SJSA1 (cell line): ENCODE results near the gene ZCCHC8. TPM values are rescaled to one million over a fixed set of nuclear protein-coding genes. Genes with fewer than 3 reads are reported as not detected.
"Not testable (repeated sequence)": the region's sequence is repeated elsewhere in the genome, so short reads cannot be mapped to it uniquely, and the experiment has no call there.

Experiments used
- DNase-seq, 2 experiments: peaks; one replicate each; pipeline ENCODE4 v3.0.0-alpha.2; 2015 to 2020; ENCODE audit warnings: low spot score in 2 of 2, low read depth in 1 of 2
- H3K27ac ChIP-seq: fragments of 250-450 bp; sonication (Bioruptor Pico); 2 replicates; pipeline ENCODE4 v1.5.1; 2020; ENCODE audit warnings: mild to moderate bottlenecking, moderate library complexity
- H3K27me3 ChIP-seq: fragments of 250-450 bp; sonication (Bioruptor Pico); replicated peaks from 2 replicates; pipeline ENCODE4 v1.5.1; 2020; ENCODE audit warnings: mild to moderate bottlenecking, moderate library complexity
- H3K36me3 ChIP-seq: fragments of 250-450 bp; sonication (Bioruptor Pico); 2 replicates; pipeline ENCODE4 v1.5.1; 2020; ENCODE audit warnings: mild to moderate bottlenecking
- H3K4me1 ChIP-seq: fragments of 250-450 bp; sonication (Bioruptor Pico); replicated peaks from 2 replicates; pipeline ENCODE4 v1.6.1; 2021; ENCODE audit warnings: mild to moderate bottlenecking
- H3K4me3 ChIP-seq: fragments of 250-450 bp; sonication (Bioruptor Pico); 2 replicates; pipeline ENCODE4 v1.5.1; 2020; ENCODE audit warnings: mild to moderate bottlenecking
- H3K9me3 ChIP-seq: fragments of 250-450 bp; sonication (Bioruptor Pico); replicated peaks from 2 replicates; pipeline ENCODE4 v1.5.1; 2020; ENCODE audit warnings: mild to moderate bottlenecking
- total RNA-seq: library from RNA; depleted of rRNA; stranded (reverse); fragments of >200 nt; shearing (Covaris generic); gene quantifications from 2 replicates; pipeline ENCODE4 v1.2.3, GENCODE V29; 2014

The ZCCHC8 gene
- total RNA-seq, 1 experiment from 2014 or later, result 22.3 TPM

- H3K27me3 ChIP-seq, result no peaks in the 10 kb centered on the region
- peaks cover 65% of the 10 kb centered on the region for H3K36me3 ChIP-seq
- H3K9me3 ChIP-seq, result no peaks in the 10 kb centered on the region
- no peak overlapping the region for H3K4me3 ChIP-seq
- H3K4me1 ChIP-seq, result peaks cover 5% of the 10 kb centered on the region
- DNase-seq, result no peak
- H3K27ac ChIP-seq, result no peak overlapping the region
These were observed 27.0 kb downstream of the ZCCHC8 start for GRCh38 chr12:122473543-122474323.

GRCh38 chr12:122471324-122472226, 29.2 kb downstream of the ZCCHC8 start:
- H3K4me1 ChIP-seq, result peaks cover 5% of the 10 kb centered on the region
- peaks cover 47% of the 10 kb centered on the region for H3K36me3 ChIP-seq
- no peaks in the 10 kb centered on the region for H3K9me3 ChIP-seq
- peak overlapping the region; percentile 14; the same call in 1 of the 2 replicates for H3K27ac ChIP-seq
- H3K4me3 ChIP-seq, result no peak overlapping the region
- DNase-seq, result peak in 1 of 2 experiments; percentile 42
- H3K27me3 ChIP-seq, result no peaks in the 10 kb centered on the region

GRCh38 chr12:122470576-122470975, 30.2 kb downstream of the ZCCHC8 start:
- not testable (repeated sequence) for H3K9me3 ChIP-seq, H3K27me3 ChIP-seq, DNase-seq, H3K4me1 ChIP-seq, H3K4me3 ChIP-seq, H3K27ac ChIP-seq
- H3K36me3 ChIP-seq, result peaks cover 38% of the 10 kb centered on the region

GRCh38 chr12:122469856-122470255, 30.9 kb downstream of the ZCCHC8 start:
- not testable (repeated sequence) for H3K27ac ChIP-seq, H3K9me3 ChIP-seq, H3K4me3 ChIP-seq, H3K4me1 ChIP-seq, H3K27me3 ChIP-seq, DNase-seq
- peaks cover 31% of the 10 kb centered on the region for H3K36me3 ChIP-seq

- Histone ChIP-seq H3K4me3 (no peak overlapping the region), H3K4me1 (peaks cover 16% of the 10 kb centered on the region), H3K27ac (no peak overlapping the region), H3K9me3 (no peaks in the 10 kb centered on the region), H3K36me3 (peaks cover 14% of the 10 kb centered on the region), H3K27me3 (no peaks in the 10 kb centered on the region)
- DNase-seq, result no peak
These were observed 32.7 kb downstream of the ZCCHC8 start for GRCh38 chr12:122467983-122468382.

GRCh38 chr12:122464317-122465042, 36.3 kb downstream of the ZCCHC8 start:
- H3K9me3 ChIP-seq, H3K36me3 ChIP-seq, H3K27me3 ChIP-seq, H3K4me3 ChIP-seq: not testable (repeated sequence)
- peaks cover 15% of the 10 kb centered on the region for H3K4me1 ChIP-seq
- DNase-seq, result peak; percentile 73 to 75
- H3K27ac ChIP-seq, result peak overlapping the region; percentile 81

- Histone ChIP-seq H3K36me3 (no peaks in the 10 kb centered on the region), H3K27ac (no peak overlapping the region), H3K9me3 (no peaks in the 10 kb centered on the region), H3K4me3 (no peak overlapping the region), H3K4me1 (peaks cover 23% of the 10 kb centered on the region), H3K27me3 (no peaks in the 10 kb centered on the region)
- DNase-seq, result no peak
These were observed 40.1 kb downstream of the ZCCHC8 start for GRCh38 chr12:122460641-122461040.

GRCh38 chr12:122460061-122460460, 40.7 kb downstream of the ZCCHC8 start:
- no peak for DNase-seq
- Histone ChIP-seq H3K4me3 (no peak overlapping the region), H3K36me3 (no peaks in the 10 kb centered on the region), H3K9me3 (no peaks in the 10 kb centered on the region), H3K27me3 (no peaks in the 10 kb centered on the region), H3K27ac (no peak overlapping the region), H3K4me1 (peaks cover 23% of the 10 kb centered on the region)

GRCh38 chr12:122459211-122459610, 41.5 kb downstream of the ZCCHC8 start:
- H3K9me3 ChIP-seq, result no peaks in the 10 kb centered on the region
- no peak overlapping the region for H3K4me3 ChIP-seq
- no peak for DNase-seq
- H3K36me3 ChIP-seq, result no peaks in the 10 kb centered on the region
- no peak overlapping the region for H3K27ac ChIP-seq
- no peaks in the 10 kb centered on the region for H3K27me3 ChIP-seq
- H3K4me1 ChIP-seq, result peaks cover 17% of the 10 kb centered on the region

GRCh38 chr12:122458105-122459035, 42.4 kb downstream of the ZCCHC8 start:
- peaks cover 19% of the 10 kb centered on the region for H3K4me1 ChIP-seq
- DNase-seq, result no peak
- no peaks in the 10 kb centered on the region for H3K9me3 ChIP-seq
- no peaks in the 10 kb centered on the region for H3K36me3 ChIP-seq
- no peaks in the 10 kb centered on the region for H3K27me3 ChIP-seq
- no peak overlapping the region for H3K4me3 ChIP-seq
- H3K27ac ChIP-seq, result no peak overlapping the region

GRCh38 chr12:122457627-122458026, 43.1 kb downstream of the ZCCHC8 start:
- no peak for DNase-seq
- Histone ChIP-seq H3K36me3 (no peaks in the 10 kb centered on the region), H3K9me3 (no peaks in the 10 kb centered on the region), H3K27ac (no peak overlapping the region), H3K4me1 (peaks cover 19% of the 10 kb centered on the region), H3K4me3 (no peak overlapping the region), H3K27me3 (no peaks in the 10 kb centered on the region)

GRCh38 chr12:122454739-122455138, 46.0 kb downstream of the ZCCHC8 start:
- DNase-seq, result no peak
- Histone ChIP-seq H3K27ac (no peak overlapping the region), H3K36me3 (no peaks in the 10 kb centered on the region), H3K4me1 (peaks cover 14% of the 10 kb centered on the region), H3K9me3 (no peaks in the 10 kb centered on the region), H3K4me3 (no peak overlapping the region), H3K27me3 (no peaks in the 10 kb centered on the region)

- no peak for DNase-seq
- H3K27me3 ChIP-seq, result no peaks in the 10 kb centered on the region
- H3K9me3 ChIP-seq, result no peaks in the 10 kb centered on the region
- no peaks in the 10 kb centered on the region for H3K36me3 ChIP-seq
- no peak overlapping the region for H3K4me3 ChIP-seq
- no peak overlapping the region for H3K27ac ChIP-seq
- H3K4me1 ChIP-seq, result peaks cover 14% of the 10 kb centered on the region
These were observed 46.4 kb downstream of the ZCCHC8 start for GRCh38 chr12:122454250-122454721.
